Inflammatory macrophage treated with lipopolysaccharide for 1 hour (primary cell): ENCODE results near the gene RAB42.
"Not testable (repeated sequence)": the region's sequence is repeated elsewhere in the genome, so short reads cannot be mapped to it uniquely, and the experiment has no call there.

Experiments used
- DNase-seq, 2 donors: peaks; one replicate each; pipeline ENCODE4 v3.0.0-alpha.2; 2020 to 2022

RAB42 gene

DNA sequence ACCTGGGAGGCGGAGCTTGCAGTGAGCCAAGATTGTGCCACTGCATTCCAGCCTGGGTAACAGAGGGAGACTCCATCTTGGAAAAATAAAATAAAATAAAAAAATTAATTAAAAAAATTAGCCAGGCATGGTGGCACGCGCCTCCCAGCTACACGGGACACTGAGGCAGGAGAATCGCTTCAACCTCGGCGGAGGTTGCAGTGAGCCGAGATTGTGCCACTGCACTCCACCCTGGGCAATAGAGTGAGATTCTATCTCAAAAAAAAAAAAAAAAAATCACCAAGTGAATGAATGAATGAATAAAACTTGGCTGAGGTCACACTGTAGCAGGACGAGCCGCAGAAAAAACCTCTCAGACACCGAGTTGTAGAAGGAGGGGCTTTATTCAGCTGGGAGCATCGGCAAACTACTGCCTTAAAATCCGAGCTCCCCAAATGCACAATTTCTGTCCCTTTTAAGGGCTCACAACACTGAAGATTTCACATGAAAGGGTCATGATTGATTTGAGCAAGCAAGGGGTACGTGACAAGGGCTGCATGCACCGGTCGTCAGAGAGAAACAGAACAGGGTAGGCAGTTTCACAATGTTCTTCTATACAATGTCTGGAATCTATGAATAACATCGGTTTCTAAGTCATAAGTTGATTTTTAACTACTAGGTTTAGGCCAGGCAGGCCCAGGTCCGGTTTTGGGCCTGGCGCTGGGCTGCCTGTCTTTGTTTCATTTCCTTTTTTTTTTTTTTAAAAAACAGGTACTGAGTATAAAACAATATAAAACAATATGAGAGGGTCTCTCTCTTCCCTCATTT, 5.3 kb upstream of the RAB42 start:
- DNase-seq = not testable (repeated sequence)

GRCh38 chr1:28592321-28593071, 431 bp downstream of the RAB42 start:
- peak in 1 of 2 donors; percentile 23 for DNase-seq

DNA sequence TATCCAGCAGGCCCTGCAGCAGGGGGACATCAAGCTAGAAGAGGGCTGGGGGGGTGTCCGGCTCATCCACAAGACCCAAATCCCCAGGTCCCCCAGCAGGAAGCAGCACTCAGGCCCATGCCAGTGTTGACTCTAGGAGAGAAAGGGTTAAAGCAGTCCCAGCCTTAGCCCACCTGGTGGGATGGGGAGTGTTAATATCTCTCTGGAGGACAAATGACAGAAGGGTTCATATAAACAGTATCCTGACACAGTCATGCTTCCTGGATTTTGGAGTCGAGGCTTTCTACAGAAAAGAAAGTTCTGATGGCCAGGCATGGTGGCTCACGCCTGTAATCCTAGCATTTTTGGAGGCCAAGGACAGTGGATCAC, 1.9 kb downstream of the RAB42 start:
- not testable (repeated sequence) for DNase-seq

GRCh38 chr1:28594686-28595411, 2.8 kb downstream of the RAB42 start:
- not testable (repeated sequence) for DNase-seq

- no peak for DNase-seq
These were observed 3.5 kb downstream of the RAB42 start for GRCh38 chr1:28595412-28596191.

DNA sequence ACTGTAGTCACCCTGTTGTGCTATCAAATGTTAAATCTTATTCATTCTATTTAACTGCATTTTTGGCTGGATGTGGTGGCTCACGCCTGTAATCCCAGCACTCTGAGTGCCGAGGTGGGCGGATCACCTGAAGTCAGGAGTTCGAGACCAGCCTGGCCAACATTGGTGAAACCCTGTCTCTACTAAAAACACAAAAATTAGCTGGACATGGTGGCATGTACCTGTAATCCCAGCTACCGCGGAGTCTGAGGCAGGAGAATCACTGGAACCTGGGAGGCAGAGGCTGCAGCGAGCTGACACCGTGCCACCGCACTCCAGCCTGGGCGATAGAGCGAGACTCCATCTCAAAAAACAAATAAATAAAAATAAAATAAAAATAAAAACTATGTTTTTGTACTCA, 4.2 kb downstream of the RAB42 start:
- not testable (repeated sequence) for DNase-seq

DNA sequence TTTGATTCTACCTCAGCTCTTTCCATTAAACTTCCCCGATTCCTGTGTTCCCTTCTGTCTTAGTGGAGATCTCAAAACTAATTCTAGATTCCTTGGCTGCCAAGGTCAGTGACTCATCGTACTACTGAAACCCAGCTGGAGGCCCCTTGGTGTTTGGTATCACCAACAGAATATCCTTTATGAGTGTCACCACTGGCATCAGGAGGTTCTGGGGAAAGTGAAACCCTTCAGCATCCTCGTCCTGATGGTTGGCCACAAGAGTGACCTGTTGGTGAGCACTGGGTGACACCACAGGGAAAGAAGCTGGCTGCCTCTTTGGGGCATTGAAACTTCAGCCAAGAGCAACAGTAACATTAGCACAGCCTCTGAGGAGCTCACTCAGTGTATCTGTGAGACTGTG, 9.6 kb downstream of the RAB42 start:
- no peak for DNase-seq

DNA sequence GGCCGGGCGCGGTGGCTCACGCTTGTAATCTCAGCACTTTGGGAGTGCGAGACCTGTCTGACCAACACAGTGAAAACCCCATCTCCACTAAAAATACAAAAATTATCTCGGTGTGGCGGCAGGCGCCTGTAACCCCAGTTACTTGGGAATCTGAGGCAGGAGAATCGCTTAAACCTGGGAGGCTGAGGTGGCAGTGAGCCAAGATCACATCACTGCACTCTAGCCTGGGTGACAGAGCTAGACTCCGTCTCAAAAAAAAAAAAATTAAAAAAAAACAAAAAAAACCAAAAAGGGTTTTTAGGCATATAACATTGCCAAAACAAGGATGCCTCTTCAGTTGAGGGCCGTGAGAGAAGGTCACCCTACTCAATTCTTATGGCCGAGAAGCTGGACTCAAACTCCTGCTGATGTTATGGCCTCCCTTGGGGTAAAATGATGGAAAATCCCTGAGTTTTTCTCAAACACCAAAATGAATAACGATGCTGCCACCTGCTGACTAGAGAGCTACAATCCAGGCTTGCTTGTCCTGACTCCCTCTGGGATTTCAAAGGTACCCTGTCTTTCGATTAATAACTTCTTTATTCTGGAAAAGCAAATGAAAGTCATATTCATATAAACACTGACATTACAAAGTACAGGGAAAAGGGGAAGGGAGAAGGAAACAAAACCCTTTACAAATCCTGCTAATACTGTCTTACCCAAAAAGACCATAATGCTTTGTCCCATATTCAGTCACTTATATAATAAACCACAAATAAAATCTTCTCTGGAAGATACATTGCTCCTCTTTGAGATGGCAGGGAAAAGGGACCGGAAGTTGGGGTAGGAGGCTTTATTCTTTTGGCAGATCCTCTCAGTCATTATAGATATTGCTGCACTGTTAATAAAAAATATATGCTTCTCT, 10.7 kb downstream of the RAB42 start:
- peak; percentile 65 to 91 for DNase-seq

DNA sequence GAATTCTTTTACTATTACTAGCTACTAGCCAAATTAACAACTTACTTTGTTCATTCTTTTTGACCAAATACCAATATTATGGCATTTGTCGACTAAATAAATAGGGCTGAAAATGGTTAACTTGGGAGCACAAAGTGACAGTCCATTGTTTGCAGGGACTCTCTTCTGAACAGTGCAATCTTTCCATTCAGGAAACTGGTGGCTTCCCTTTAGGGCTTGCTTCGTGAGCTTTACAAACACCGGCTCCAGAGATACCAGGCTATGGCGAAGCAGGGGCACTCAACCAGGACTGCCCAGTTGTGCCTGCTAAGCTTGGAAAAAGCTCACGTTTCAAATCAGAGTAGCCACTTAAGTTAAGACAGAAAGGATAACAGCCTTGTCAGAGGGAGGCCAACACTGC, 12.3 kb downstream of the RAB42 start:
- DNase-seq = no peak

DNA sequence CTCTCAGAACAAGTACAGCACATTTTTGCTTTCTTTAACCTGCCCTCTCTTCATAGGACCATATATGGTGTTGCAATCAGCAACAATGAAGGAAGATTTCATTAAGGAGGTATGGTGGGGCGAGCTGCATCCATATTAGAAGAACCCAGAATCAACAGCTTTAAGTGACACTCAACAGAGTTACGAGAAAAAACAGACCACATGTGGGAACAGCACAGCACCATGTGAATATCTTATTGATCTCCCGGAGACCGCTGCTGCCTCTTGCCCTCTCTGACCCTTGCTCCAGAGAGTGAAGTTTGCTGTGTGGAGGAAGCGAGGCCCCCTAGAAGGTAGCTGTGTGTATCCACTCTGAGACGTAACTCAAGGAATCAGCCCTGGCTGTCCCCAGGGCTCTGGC, 12.9 kb downstream of the RAB42 start:
- no peak for DNase-seq

- DNase-seq = no peak
These were observed 14.7 kb downstream of the RAB42 start for GRCh38 chr1:28606771-28607170.

GRCh38 chr1:28613175-28613574, 21.1 kb downstream of the RAB42 start:
- DNase-seq = no peak

- no peak for DNase-seq
These were observed 39.6 kb downstream of the RAB42 start for GRCh38 chr1:28631713-28632112.

DNA sequence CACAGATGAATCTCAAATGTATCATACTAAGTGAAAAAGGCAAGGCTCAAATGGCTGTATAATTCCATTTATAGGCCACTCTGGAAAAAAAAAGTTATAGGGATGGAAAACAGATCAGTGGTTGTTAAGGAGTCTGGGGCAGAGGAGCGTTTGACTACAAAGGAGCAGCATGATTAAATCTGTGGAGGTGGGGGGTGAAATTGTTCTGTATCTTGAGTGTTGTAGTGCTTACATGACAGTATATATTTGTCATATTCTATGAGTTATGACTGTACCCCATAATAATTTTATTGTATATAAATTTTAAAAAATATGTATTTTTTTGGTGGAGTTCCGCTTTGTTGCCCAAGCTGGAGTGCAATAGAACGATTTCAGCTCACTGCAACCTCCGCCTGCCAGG, 40.5 kb downstream of the RAB42 start:
- no peak for DNase-seq

- no peak for DNase-seq
These were observed 48.7 kb downstream of the RAB42 start for GRCh38 chr1:28640766-28641165.

DNA sequence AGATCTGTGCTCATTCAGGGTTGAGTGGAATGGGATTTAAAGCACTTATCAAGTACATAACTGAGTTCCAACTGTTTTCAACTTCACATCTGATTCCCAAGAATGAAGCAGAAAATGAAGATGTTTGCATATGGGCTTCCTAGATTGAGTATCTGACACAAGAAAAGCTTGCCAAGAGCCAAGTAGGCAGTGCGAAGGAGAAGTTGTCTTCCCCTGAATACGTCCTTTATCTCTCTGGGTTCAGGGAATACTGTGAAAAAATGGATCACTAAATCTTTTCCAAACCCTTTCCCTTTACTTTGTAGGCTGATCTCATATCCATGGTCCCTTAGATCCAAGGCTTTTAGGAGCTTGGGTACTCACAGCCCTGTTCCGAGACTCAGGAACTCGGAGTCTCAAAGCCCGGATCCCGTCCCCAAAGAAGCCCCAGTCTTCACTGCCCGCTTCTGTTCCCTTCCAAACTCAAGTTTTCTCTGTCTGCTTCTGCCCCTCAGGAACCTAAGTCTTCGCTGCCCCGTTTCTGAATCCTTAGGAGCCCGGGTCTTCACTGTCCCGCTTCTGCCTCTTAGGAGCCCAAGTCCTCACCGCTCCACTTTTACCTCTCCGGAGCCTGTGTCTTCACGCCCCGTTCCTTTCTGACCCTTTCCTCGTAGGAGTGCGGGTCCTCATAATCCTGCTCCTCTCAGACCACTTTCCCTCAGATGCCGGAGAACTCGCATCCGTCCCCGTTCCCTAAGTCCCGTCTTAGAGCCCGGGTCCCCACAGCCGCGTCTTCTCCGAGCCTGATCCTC, 50.2 kb downstream of the RAB42 start:
- DNase-seq = peak in 1 of 2 donors; percentile 34

DNA sequence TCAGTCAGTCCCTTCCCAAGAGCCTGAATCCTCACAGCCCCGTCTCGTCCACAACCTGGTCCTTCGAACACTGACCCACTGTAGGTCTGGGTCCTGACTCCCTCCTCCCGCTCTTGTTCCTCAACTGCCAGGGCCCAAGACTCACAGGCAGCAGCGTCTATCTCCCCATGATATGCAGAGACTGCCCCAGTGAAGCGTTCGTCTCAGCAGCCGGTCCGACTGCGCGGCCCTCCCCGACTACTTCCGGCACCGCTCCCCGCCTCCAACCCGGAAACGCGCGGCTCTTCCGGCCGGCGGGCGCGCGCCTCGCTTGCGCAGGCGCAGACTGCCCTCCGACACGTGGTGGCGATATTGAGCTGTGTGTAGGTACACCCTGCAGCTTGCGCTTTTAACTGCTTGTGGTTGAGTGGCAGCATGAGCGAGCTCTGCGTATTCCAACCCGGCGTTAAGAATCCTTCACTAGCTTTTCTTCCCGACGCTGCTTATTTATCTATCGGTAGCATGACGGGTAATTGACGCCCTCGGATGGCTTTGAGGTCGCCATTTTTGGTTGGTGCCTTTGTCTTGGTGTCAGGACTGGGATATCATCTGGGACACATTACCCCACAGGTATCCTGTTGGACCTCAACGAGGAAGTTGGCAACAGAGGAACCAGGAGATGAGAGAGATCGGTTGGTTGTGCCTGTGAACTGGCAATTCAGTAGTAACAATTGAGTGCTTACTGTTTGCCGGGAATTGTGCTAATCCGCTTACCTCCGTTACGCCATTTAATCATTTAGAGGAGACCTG, 51.0 kb downstream of the RAB42 start, which contains the start of gene TAF12:
TAF12 (minus strand) TSS at position 221 of the 789 bp plus-strand sequence. CDS start 20,986 bp downstream, outside the sequence.
- DNase-seq = peak; percentile 93 to 97

DNA sequence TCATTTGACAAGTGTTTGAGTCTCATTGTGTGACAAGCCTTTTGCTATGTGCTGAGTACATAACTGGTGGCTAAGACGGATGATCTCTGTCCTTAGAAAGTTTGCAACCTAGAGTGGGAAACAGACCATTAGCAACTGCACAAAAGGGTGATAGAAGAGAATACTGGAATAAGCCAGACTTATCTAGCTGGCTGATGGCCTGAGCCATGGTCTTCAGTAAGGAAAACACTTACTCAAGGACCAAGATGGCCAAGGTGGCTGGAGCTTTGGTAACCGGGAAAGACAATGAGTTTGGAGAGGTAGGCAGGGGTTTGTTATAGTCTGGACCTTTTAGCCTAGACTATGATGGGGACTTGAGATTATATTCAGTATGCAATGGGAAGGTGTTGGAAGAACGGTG, 52.4 kb downstream of the RAB42 start:
- DNase-seq = no peak
